GM19455 (cell line): Measurements from ENCODE around the gene ADAMTS4.

Source experiments
- ATAC-seq: cut with Tn5 transposase; IDR thresholded peaks from one replicate; pipeline ENCODE4 v1.9.1; 2021; ENCODE audit not compliant: unreplicated experiment

ADAMTS4 gene

GRCh38 chr1:161196521-161197451 is 2.1 kb downstream of the ADAMTS4 start:
- ATAC-seq, result no peak

- no peak for ATAC-seq
These were observed 2.7 kb downstream of the ADAMTS4 start for GRCh38 chr1:161196111-161196510.

- no peak for ATAC-seq
These were observed 3.7 kb downstream of the ADAMTS4 start for GRCh38 chr1:161195171-161195570.

- ATAC-seq, result no peak
These were observed 5.2 kb downstream of the ADAMTS4 start for GRCh38 chr1:161193561-161194235.

- ATAC-seq, result peak; percentile 59
These were observed 6.1 kb downstream of the ADAMTS4 start for GRCh38 chr1:161192476-161193465.

GRCh38 chr1:161191971-161192370 is 6.9 kb downstream of the ADAMTS4 start:
- ATAC-seq, result no peak

- no peak for ATAC-seq
These were observed 7.8 kb downstream of the ADAMTS4 start for GRCh38 chr1:161190962-161191521.

- ATAC-seq, result no peak
These were observed 9.8 kb downstream of the ADAMTS4 start for GRCh38 chr1:161189036-161189435.

GRCh38 chr1:161188381-161188780 is 10.5 kb downstream of the ADAMTS4 start:
- no peak for ATAC-seq

GRCh38 chr1:161187311-161187710 is 11.5 kb downstream of the ADAMTS4 start:
- no peak for ATAC-seq

- ATAC-seq, result no peak
These were observed 13.0 kb downstream of the ADAMTS4 start for GRCh38 chr1:161185732-161186311.

- peak; percentile 66 for ATAC-seq
These were observed 13.6 kb downstream of the ADAMTS4 start for GRCh38 chr1:161185282-161185682.

- peak; percentile 49 for ATAC-seq
These were observed 16.6 kb downstream of the ADAMTS4 start for GRCh38 chr1:161182214-161182613.

GRCh38 chr1:161180639-161181038 is 18.2 kb downstream of the ADAMTS4 start:
- ATAC-seq, result no peak

- ATAC-seq, result no peak
These were observed 19.2 kb downstream of the ADAMTS4 start for GRCh38 chr1:161179698-161180097.

- ATAC-seq, result no peak
These were observed 21.0 kb downstream of the ADAMTS4 start for GRCh38 chr1:161177936-161178244.

GRCh38 chr1:161177112-161177935 is 21.5 kb downstream of the ADAMTS4 start, which contains the start of gene B4GALT3:
Gene B4GALT3, minus strand, starts transcription at chr1:161177507. Its CDS starts 1,447 bp downstream, at chr1:161176060.
- ATAC-seq, result peak; percentile 73

- ATAC-seq, result no peak
These were observed 22.3 kb downstream of the ADAMTS4 start for GRCh38 chr1:161176468-161177111.
